Upper lobe of left lung (tissue), 4 donors: Measurements from ENCODE around the gene OGFOD3.
"Not testable (repeated sequence)": the region's sequence is repeated elsewhere in the genome, so short reads cannot be mapped to it uniquely, and the experiment has no call there.

ENCODE experiments used
- EP300 ChIP-seq, 4 donors: sonication (generic); formaldehyde crosslinking; IDR thresholded peaks; one replicate each; pipeline ENCODE4 v1.5.1; 2017; ENCODE audit warnings: antibody characterized with exemption in 4 of 4, control low read depth in 2 of 4
- POLR2A ChIP-seq, 4 donors: fragments of 450-650 bp; IDR thresholded peaks; one replicate each; pipeline ENCODE4 v1.5.1; 2016 to 2017; ENCODE audit warnings: antibody characterized with exemption in 4 of 4, mild to moderate bottlenecking in 2 of 4
- POLR2AphosphoS5 ChIP-seq, 2 donors: sonication (generic); formaldehyde crosslinking; IDR thresholded peaks; one replicate each; pipeline ENCODE4 v1.5.1; 2017; ENCODE audit warnings: antibody characterized with exemption in 2 of 2
- TF ChIP-seq, protein P1 (sequence below), 6 experiments: fragments of 450-650 bp in 4 of 6; fragments of 200-600 bp in 2 of 6; sonication (generic) in 2 of 6; IDR thresholded peaks; one replicate each; pipeline ENCODE4 v1.5.1; 2016 to 2019; ENCODE audit warnings: antibody characterized with exemption in 6 of 6

DNA sequence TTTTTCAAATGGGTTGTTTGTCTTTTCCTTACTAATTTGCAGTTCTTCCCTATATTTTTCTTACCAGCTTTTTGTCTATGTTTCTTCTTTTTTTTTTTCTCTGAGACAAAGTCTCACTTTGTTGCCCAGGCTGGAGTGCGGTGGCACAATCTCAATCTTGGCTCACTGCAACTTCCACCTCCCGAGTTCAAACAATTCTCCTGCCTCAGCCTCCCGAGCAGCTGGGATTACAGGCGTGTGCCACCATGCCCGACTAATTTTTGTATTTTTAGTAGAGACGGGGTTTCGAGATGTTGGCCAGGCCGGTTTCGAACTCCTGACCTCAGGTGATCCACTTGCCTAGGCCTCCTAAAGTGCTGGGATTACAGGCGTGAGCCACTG is 45.3 kb downstream of the OGFOD3 start:
- TF ChIP-seq, protein P1, sequence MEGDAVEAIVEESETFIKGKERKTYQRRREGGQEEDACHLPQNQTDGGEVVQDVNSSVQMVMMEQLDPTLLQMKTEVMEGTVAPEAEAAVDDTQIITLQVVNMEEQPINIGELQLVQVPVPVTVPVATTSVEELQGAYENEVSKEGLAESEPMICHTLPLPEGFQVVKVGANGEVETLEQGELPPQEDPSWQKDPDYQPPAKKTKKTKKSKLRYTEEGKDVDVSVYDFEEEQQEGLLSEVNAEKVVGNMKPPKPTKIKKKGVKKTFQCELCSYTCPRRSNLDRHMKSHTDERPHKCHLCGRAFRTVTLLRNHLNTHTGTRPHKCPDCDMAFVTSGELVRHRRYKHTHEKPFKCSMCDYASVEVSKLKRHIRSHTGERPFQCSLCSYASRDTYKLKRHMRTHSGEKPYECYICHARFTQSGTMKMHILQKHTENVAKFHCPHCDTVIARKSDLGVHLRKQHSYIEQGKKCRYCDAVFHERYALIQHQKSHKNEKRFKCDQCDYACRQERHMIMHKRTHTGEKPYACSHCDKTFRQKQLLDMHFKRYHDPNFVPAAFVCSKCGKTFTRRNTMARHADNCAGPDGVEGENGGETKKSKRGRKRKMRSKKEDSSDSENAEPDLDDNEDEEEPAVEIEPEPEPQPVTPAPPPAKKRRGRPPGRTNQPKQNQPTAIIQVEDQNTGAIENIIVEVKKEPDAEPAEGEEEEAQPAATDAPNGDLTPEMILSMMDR (IDR thresholded peaks at IDR 0.05), result not testable (repeated sequence)
- not testable (repeated sequence) for TF ChIP-seq POLR2AphosphoS5, POLR2A, EP300 (IDR thresholded peaks at IDR 0.05)
